WTC11 (cell line): ENCODE measurements around the gene SF3B4. TPM values are rescaled to one million over a fixed set of nuclear protein-coding genes. Genes with fewer than 3 reads are reported as not detected.

ENCODE experiments used
- ATAC-seq: fragments of 200-7000 bp; cut with Tn5 transposase; 2 replicates; pipeline ENCODE4 v1.10.0; 2021; ENCODE audit warnings: mild to moderate bottlenecking, moderate library complexity
- CTCF ChIA-PET: fragments of 300-600 bp; sonication (Branson Sonifier 250); formaldehyde crosslinking; loops from one replicate; lab custom pipeline; 2021; ENCODE audit warnings: antibody characterized with exemption; lab: Charles Lee
- POLR2A ChIA-PET: fragments of 350-600 bp; sonication (Branson Sonifier 250); formaldehyde crosslinking; loops from one replicate; lab custom pipeline; 2021; ENCODE audit warnings: antibody characterized with exemption; lab: Charles Lee
- DNase-seq: peaks from one replicate; pipeline ENCODE4 v3.0.0; 2021; ENCODE audit warnings: low spot score
- H3K27ac Mint-ChIP-seq: 2 replicates; pipeline ENCODE4 v1.8.0; 2021; ENCODE audit warnings: mixed read lengths
- H3K27me3 Mint-ChIP-seq: 2 replicates; pipeline ENCODE4 v1.8.0; 2021; ENCODE audit warnings: low read depth, mild to moderate bottlenecking, moderate library complexity, mixed read lengths
- H3K36me3 Mint-ChIP-seq: 2 replicates; pipeline ENCODE4 v1.8.0; 2021; ENCODE audit warnings: mixed read lengths
- H3K4me1 Mint-ChIP-seq: 2 replicates; pipeline ENCODE4 v1.8.0; 2022; ENCODE audit warnings: mixed read lengths
- H3K4me3 Mint-ChIP-seq: 2 replicates; pipeline ENCODE4 v1.8.0; 2021; ENCODE audit warnings: mild to moderate bottlenecking, moderate library complexity, mixed read lengths
- H3K9me3 Mint-ChIP-seq: 2 replicates; pipeline ENCODE4 v1.8.0; 2021; ENCODE audit warnings: mixed read lengths
- ATF1 ChIP-seq: sonication (generic); formaldehyde crosslinking; IDR thresholded peaks from 2 replicates; pipeline ENCODE4 v1.8.1; 2023; ENCODE audit warnings: mild to moderate bottlenecking, moderate library complexity, missing genetic modification reagents
- ATF2 ChIP-seq: sonication (generic); formaldehyde crosslinking; IDR thresholded peaks from 2 replicates; pipeline ENCODE4 v1.8.1; 2022; ENCODE audit warnings: low read depth, missing genetic modification reagents, borderline replicate concordance
- E2F5 ChIP-seq: sonication (generic); formaldehyde crosslinking; IDR thresholded peaks from 2 replicates; pipeline ENCODE4 v1.8.1; 2022; ENCODE audit warnings: mild to moderate bottlenecking, moderate library complexity, missing genetic modification reagents
- ESRRA ChIP-seq: sonication (generic); formaldehyde crosslinking; IDR thresholded peaks from 2 replicates; pipeline ENCODE4 v1.8.1; 2022; ENCODE audit warnings: mild to moderate bottlenecking, missing genetic modification reagents, borderline replicate concordance
- GTF2I ChIP-seq: fragments of 250-450 bp; sonication (Bioruptor Pico); conservative IDR thresholded peaks from 2 replicates; pipeline ENCODE4 v1.4.0; 2021; ENCODE audit warnings: mild to moderate bottlenecking
- MXD4 ChIP-seq: fragments of 250-450 bp; sonication (Bioruptor Pico); IDR thresholded peaks from 2 replicates; pipeline ENCODE4 v1.8.0; 2021; ENCODE audit warnings: mild to moderate bottlenecking, moderate library complexity, borderline replicate concordance
- MYBL2 ChIP-seq: sonication (generic); formaldehyde crosslinking; IDR thresholded peaks from 2 replicates; pipeline ENCODE4 v1.8.1; 2023; ENCODE audit warnings: mild to moderate bottlenecking, moderate library complexity, missing genetic modification reagents
- PRRX2 ChIP-seq: fragments of 250-450 bp; sonication (Bioruptor Pico); IDR thresholded peaks from 2 replicates; pipeline ENCODE4 v1.8.0; 2021; ENCODE audit warnings: mild to moderate bottlenecking
- TEAD4 ChIP-seq: sonication (generic); formaldehyde crosslinking; IDR thresholded peaks from 2 replicates; pipeline ENCODE4 v1.8.0; 2022; ENCODE audit warnings: mild to moderate bottlenecking, missing genetic modification reagents
- USF2 ChIP-seq: sonication (generic); formaldehyde crosslinking; IDR thresholded peaks from 2 replicates; pipeline ENCODE4 v1.8.1; 2023; ENCODE audit warnings: mild to moderate bottlenecking, missing genetic modification reagents, moderate library complexity
- ZNF396 ChIP-seq: fragments of 250-450 bp; sonication (Bioruptor Pico); IDR thresholded peaks from 2 replicates; pipeline ENCODE4 v1.8.0; 2021; ENCODE audit warnings: mild to moderate bottlenecking, moderate library complexity, borderline replicate concordance
- total RNA-seq: library from RNA; stranded (reverse); gene quantifications from 3 replicates; pipeline ENCODE4 v1.2.3, GENCODE V29; 2021
- TF ChIP-seq, protein P1 (sequence below): fragments of 250-450 bp; sonication (Bioruptor Pico); IDR thresholded peaks from 2 replicates; pipeline ENCODE4 v1.8.0; 2021; ENCODE audit warnings: mild to moderate bottlenecking
- TF ChIP-seq, protein P2 (sequence below): sonication (generic); formaldehyde crosslinking; IDR thresholded peaks from 2 replicates; pipeline ENCODE4 v1.8.0; 2022; ENCODE audit warnings: mild to moderate bottlenecking, missing genetic modification reagents
- TF ChIP-seq, protein P3 (sequence below): sonication (generic); formaldehyde crosslinking; IDR thresholded peaks from 2 replicates; pipeline ENCODE4 v1.8.0; 2022; ENCODE audit warnings: mild to moderate bottlenecking, missing genetic modification reagents
- TF ChIP-seq, protein P4 (sequence below): sonication (generic); formaldehyde crosslinking; IDR thresholded peaks from 2 replicates; pipeline ENCODE4 v1.8.1; 2022; ENCODE audit warnings: missing genetic modification reagents, borderline replicate concordance
- TF ChIP-seq, protein P5 (sequence below): sonication (generic); formaldehyde crosslinking; IDR thresholded peaks from 2 replicates; pipeline ENCODE4 v1.8.1; 2023; ENCODE audit warnings: mild to moderate bottlenecking, missing genetic modification reagents
- TF ChIP-seq, protein P6 (sequence below): sonication (generic); formaldehyde crosslinking; IDR thresholded peaks from 2 replicates; pipeline ENCODE4 v1.8.0; 2022; ENCODE audit warnings: missing genetic modification reagents
- TF ChIP-seq, protein P7 (sequence below): fragments of 250-450 bp; sonication (Bioruptor Pico); IDR thresholded peaks from 2 replicates; pipeline ENCODE4 v1.9.0; 2021; ENCODE audit warnings: moderate library complexity, mild to moderate bottlenecking, inconsistent platforms, borderline replicate concordance
- TF ChIP-seq, protein P8 (sequence below): sonication (generic); formaldehyde crosslinking; IDR thresholded peaks from 2 replicates; pipeline ENCODE4 v1.8.0; 2022; ENCODE audit warnings: mild to moderate bottlenecking, missing genetic modification reagents

The SF3B4 gene
- total RNA-seq, 1 experiment from 2014 or later, result 90.1 TPM

- TF ChIP-seq, protein P1, sequence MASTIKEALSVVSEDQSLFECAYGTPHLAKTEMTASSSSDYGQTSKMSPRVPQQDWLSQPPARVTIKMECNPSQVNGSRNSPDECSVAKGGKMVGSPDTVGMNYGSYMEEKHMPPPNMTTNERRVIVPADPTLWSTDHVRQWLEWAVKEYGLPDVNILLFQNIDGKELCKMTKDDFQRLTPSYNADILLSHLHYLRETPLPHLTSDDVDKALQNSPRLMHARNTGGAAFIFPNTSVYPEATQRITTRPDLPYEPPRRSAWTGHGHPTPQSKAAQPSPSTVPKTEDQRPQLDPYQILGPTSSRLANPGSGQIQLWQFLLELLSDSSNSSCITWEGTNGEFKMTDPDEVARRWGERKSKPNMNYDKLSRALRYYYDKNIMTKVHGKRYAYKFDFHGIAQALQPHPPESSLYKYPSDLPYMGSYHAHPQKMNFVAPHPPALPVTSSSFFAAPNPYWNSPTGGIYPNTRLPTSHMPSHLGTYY, result no peak
- no peak for TF ChIP-seq MYBL2
- TF ChIP-seq, protein P2, sequence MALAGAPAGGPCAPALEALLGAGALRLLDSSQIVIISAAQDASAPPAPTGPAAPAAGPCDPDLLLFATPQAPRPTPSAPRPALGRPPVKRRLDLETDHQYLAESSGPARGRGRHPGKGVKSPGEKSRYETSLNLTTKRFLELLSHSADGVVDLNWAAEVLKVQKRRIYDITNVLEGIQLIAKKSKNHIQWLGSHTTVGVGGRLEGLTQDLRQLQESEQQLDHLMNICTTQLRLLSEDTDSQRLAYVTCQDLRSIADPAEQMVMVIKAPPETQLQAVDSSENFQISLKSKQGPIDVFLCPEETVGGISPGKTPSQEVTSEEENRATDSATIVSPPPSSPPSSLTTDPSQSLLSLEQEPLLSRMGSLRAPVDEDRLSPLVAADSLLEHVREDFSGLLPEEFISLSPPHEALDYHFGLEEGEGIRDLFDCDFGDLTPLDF (CRISPR knock-in tag), result no peak
- TF ChIP-seq, protein P3, sequence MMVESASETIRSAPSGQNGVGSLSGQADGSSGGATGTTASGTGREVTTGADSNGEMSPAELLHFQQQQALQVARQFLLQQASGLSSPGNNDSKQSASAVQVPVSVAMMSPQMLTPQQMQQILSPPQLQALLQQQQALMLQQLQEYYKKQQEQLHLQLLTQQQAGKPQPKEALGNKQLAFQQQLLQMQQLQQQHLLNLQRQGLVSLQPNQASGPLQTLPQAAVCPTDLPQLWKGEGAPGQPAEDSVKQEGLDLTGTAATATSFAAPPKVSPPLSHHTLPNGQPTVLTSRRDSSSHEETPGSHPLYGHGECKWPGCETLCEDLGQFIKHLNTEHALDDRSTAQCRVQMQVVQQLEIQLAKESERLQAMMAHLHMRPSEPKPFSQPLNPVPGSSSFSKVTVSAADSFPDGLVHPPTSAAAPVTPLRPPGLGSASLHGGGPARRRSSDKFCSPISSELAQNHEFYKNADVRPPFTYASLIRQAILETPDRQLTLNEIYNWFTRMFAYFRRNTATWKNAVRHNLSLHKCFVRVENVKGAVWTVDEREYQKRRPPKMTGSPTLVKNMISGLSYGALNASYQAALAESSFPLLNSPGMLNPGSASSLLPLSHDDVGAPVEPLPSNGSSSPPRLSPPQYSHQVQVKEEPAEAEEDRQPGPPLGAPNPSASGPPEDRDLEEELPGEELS, result no peak
- TF ChIP-seq MXD4 (CRISPR knock-in tag), result no peak
- TF ChIP-seq TEAD4 (CRISPR knock-in tag), result no peak
- TF ChIP-seq ATF2 (CRISPR knock-in tag), result no peak
- TF ChIP-seq PRRX2 (CRISPR knock-in tag), result no peak
Observed at GRCh38 chr1:149881876-149882275, 45.7 kb downstream of the SF3B4 start (continued).

DNA sequence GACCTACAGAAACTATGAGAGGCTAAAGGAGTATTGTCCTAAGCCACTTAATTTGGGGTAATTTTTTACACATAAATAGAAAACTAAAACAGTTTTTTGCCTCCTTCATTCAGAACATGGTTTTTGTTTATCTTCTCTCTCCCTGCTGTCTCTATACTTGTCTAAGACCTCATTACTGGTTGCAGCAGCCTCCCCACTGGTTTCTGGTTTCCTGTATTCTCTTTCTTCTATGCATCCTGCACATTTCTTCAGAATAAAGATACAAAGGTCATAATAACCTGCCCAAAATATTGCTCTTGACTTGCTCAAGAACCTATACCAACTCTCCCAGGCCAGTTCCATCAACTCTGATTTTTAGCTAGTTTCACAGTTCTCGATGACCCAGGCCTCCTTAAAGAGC is 48.0 kb downstream of the SF3B4 start:
- CTCF ChIA-PET, result no interaction called here
- TF ChIP-seq, protein P4, sequence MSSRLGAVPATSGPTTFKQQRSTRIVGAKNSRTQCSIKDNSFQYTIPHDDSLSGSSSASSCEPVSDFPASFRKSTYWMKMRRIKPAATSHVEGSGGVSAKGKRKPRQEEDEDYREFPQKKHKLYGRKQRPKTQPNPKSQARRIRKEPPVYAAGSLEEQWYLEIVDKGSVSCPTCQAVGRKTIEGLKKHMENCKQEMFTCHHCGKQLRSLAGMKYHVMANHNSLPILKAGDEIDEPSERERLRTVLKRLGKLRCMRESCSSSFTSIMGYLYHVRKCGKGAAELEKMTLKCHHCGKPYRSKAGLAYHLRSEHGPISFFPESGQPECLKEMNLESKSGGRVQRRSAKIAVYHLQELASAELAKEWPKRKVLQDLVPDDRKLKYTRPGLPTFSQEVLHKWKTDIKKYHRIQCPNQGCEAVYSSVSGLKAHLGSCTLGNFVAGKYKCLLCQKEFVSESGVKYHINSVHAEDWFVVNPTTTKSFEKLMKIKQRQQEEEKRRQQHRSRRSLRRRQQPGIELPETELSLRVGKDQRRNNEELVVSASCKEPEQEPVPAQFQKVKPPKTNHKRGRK (CRISPR knock-in tag), result no peak
- TF ChIP-seq USF2 (CRISPR knock-in tag), result no peak
- no peak for TF ChIP-seq ATF1
- TF ChIP-seq GTF2I (CRISPR knock-in tag), result no peak
- TF ChIP-seq, protein P5, sequence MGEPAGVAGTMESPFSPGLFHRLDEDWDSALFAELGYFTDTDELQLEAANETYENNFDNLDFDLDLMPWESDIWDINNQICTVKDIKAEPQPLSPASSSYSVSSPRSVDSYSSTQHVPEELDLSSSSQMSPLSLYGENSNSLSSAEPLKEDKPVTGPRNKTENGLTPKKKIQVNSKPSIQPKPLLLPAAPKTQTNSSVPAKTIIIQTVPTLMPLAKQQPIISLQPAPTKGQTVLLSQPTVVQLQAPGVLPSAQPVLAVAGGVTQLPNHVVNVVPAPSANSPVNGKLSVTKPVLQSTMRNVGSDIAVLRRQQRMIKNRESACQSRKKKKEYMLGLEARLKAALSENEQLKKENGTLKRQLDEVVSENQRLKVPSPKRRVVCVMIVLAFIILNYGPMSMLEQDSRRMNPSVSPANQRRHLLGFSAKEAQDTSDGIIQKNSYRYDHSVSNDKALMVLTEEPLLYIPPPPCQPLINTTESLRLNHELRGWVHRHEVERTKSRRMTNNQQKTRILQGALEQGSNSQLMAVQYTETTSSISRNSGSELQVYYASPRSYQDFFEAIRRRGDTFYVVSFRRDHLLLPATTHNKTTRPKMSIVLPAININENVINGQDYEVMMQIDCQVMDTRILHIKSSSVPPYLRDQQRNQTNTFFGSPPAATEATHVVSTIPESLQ, result no peak
- TF ChIP-seq, protein P6, sequence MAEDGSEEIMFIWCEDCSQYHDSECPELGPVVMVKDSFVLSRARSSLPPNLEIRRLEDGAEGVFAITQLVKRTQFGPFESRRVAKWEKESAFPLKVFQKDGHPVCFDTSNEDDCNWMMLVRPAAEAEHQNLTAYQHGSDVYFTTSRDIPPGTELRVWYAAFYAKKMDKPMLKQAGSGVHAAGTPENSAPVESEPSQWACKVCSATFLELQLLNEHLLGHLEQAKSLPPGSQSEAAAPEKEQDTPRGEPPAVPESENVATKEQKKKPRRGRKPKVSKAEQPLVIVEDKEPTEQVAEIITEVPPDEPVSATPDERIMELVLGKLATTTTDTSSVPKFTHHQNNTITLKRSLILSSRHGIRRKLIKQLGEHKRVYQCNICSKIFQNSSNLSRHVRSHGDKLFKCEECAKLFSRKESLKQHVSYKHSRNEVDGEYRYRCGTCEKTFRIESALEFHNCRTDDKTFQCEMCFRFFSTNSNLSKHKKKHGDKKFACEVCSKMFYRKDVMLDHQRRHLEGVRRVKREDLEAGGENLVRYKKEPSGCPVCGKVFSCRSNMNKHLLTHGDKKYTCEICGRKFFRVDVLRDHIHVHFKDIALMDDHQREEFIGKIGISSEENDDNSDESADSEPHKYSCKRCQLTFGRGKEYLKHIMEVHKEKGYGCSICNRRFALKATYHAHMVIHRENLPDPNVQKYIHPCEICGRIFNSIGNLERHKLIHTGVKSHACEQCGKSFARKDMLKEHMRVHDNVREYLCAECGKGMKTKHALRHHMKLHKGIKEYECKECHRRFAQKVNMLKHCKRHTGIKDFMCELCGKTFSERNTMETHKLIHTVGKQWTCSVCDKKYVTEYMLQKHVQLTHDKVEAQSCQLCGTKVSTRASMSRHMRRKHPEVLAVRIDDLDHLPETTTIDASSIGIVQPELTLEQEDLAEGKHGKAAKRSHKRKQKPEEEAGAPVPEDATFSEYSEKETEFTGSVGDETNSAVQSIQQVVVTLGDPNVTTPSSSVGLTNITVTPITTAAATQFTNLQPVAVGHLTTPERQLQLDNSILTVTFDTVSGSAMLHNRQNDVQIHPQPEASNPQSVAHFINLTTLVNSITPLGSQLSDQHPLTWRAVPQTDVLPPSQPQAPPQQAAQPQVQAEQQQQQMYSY (CRISPR knock-in tag), result no peak
- TF ChIP-seq, protein P7, sequence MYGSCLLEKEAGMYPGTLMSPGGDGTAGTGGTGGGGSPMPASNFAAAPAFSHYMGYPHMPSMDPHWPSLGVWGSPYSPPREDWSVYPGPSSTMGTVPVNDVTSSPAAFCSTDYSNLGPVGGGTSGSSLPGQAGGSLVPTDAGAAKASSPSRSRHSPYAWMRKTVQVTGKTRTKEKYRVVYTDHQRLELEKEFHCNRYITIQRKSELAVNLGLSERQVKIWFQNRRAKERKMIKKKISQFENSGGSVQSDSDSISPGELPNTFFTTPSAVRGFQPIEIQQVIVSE (CRISPR knock-in tag), result no peak
- TF ChIP-seq, protein P8, sequence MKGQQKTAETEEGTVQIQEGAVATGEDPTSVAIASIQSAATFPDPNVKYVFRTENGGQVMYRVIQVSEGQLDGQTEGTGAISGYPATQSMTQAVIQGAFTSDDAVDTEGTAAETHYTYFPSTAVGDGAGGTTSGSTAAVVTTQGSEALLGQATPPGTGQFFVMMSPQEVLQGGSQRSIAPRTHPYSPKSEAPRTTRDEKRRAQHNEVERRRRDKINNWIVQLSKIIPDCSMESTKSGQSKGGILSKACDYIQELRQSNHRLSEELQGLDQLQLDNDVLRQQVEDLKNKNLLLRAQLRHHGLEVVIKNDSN (CRISPR knock-in tag), result no peak
- TF ChIP-seq ESRRA (CRISPR knock-in tag), result no peak
- TF ChIP-seq E2F5 (CRISPR knock-in tag), result no peak
- no peak for TF ChIP-seq PRRX2 (CRISPR knock-in tag)
- TF ChIP-seq ZNF396, result no peak
- no peaks in the 10 kb centered on the region for H3K4me1 Mint-ChIP-seq
- no peaks in the 10 kb centered on the region for H3K9me3 Mint-ChIP-seq
- no peaks in the 10 kb centered on the region for H3K27me3 Mint-ChIP-seq
- no peak overlapping the region for H3K4me3 Mint-ChIP-seq
- H3K36me3 Mint-ChIP-seq, result no peaks in the 10 kb centered on the region
- H3K27ac Mint-ChIP-seq, result no peak overlapping the region
- ATAC-seq, result no peak
- POLR2A ChIA-PET, result no interaction called here
- no peak for DNase-seq
